Mammary epithelial cell (primary cell): ENCODE data around the gene LAMB4.

ENCODE experiments used
- EZH2 ChIP-seq: IDR thresholded peaks from 2 replicates; pipeline ENCODE4 v1.6.1; 2012; ENCODE audit warnings: low read length, inconsistent platforms, borderline replicate concordance
- TF ChIP-seq, protein P1 (sequence below), 2 donors: IDR thresholded peaks in 1 of 2; conservative IDR thresholded peaks in 1 of 2; 2 replicates each; pipeline ENCODE4 v1.5.1; 2011 to 2012; ENCODE audit warnings: inconsistent platforms in 2 of 2, low read length in 2 of 2, mild to moderate bottlenecking in 2 of 2, control low read depth in 1 of 2, low read depth in 1 of 2; ENCODE audit not compliant: insufficient read depth in 1 of 2; ENCODE audit errors: extremely low read depth in 1 of 2

DNA sequence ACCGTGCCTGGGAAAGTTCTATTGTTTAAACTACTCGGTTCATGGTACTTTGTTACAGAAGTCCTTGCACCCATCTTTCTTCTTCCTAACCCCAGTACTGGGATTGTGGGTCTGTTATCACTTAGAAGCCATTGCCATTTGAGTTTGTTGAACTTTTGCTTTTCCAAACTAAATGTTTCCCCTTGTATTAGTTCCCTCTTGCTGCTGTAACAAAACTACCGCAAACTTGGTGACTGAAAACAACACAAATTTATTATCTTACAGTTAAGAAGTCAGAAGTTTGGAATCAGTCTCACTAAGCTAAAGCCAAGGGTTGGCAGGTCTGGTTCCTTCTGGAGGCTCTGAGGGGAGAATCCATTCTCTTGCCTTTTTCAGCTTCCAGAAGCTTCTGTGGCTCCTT, 6.9 kb upstream of the LAMB4 start:
- TF ChIP-seq, protein P1, sequence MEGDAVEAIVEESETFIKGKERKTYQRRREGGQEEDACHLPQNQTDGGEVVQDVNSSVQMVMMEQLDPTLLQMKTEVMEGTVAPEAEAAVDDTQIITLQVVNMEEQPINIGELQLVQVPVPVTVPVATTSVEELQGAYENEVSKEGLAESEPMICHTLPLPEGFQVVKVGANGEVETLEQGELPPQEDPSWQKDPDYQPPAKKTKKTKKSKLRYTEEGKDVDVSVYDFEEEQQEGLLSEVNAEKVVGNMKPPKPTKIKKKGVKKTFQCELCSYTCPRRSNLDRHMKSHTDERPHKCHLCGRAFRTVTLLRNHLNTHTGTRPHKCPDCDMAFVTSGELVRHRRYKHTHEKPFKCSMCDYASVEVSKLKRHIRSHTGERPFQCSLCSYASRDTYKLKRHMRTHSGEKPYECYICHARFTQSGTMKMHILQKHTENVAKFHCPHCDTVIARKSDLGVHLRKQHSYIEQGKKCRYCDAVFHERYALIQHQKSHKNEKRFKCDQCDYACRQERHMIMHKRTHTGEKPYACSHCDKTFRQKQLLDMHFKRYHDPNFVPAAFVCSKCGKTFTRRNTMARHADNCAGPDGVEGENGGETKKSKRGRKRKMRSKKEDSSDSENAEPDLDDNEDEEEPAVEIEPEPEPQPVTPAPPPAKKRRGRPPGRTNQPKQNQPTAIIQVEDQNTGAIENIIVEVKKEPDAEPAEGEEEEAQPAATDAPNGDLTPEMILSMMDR (conservative IDR thresholded peaks at IDR 0.05 in 1 of 2, IDR thresholded peaks at IDR 0.05 in 1 of 2; ENCODE audit: extremely low read depth in 1 of 2, insufficient read depth in 1 of 2, low read depth in 1 of 2, low read length in 2 of 2), result no peak
- no peak for TF ChIP-seq EZH2
